Measurements from ENCODE around the gene ATP6V1F.

DNA sequence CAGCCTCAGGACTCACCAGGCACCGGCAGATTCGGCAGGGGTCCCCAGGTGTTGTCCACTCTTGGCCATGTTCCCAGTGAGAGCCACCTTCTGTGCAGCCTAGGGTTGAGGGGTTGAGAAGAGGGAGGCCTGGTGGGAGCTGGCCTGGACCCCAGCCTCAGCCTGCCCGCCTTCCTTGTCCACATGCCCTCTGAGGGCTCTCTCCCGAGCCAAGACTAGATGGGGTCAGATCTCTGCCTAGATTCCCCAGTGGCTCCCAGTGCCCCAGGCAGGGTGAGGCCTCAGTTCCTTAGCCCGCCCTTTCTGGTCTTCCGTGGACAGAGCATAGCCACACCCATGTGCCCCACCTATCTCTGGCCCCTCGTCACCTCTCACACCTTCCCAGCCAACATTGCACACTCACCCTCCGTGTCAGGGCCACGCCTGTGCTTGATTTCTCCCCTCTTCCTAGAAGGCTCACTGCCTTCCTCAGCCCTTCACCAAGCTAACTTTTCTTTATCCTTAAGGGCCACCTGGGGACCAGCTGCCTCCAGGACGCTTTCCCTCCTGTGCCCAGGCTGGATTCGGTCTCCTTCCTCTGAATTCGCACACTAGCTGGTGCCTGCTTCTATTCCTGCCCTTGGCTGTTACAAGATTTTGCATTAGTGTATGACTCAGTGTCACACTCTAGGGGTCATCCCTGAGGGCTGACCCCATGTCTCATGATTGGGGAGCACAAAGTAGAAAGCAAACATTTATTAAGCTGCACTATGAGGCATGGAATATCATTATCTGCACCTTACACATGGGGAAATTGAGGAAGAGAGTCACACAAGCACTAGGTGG is 40.3 kb downstream of the ATP6V1F start:
- TF ChIP-seq SP1 (IDR thresholded peaks at IDR 0.05): no peak
- no peak for TF ChIP-seq FOXM1 (IDR thresholded peaks at IDR 0.05; ENCODE audit: borderline replicate concordance)
- TF ChIP-seq, protein P1, sequence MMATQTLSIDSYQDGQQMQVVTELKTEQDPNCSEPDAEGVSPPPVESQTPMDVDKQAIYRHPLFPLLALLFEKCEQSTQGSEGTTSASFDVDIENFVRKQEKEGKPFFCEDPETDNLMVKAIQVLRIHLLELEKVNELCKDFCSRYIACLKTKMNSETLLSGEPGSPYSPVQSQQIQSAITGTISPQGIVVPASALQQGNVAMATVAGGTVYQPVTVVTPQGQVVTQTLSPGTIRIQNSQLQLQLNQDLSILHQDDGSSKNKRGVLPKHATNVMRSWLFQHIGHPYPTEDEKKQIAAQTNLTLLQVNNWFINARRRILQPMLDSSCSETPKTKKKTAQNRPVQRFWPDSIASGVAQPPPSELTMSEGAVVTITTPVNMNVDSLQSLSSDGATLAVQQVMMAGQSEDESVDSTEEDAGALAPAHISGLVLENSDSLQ (IDR thresholded peaks at IDR 0.05): no peak
- no peak for TF ChIP-seq ELF4 (IDR thresholded peaks at IDR 0.05)
- no peak for TF ChIP-seq CTBP1 (IDR thresholded peaks at IDR 0.05; ENCODE audit: borderline replicate concordance)
- TF ChIP-seq LEF1 (IDR thresholded peaks at IDR 0.05; ENCODE audit: borderline replicate concordance): no peak
- no peak for TF ChIP-seq NFRKB (IDR thresholded peaks at IDR 0.05)
- TF ChIP-seq FOXK2 (IDR thresholded peaks at IDR 0.05): no peak
- TF ChIP-seq FOXA1 (IDR thresholded peaks at IDR 0.05): no peak
